HG03175 (cell line): Measurements from ENCODE around the gene NAA35.
"Not testable (repeated sequence)": the region's sequence is repeated elsewhere in the genome, so short reads cannot be mapped to it uniquely, and the experiment has no call there.

Experiments
- ATAC-seq: cut with Tn5 transposase; IDR thresholded peaks from one replicate; pipeline ENCODE4 v1.9.1; 2021; ENCODE audit warnings: mild to moderate bottlenecking, moderate library complexity; ENCODE audit not compliant: unreplicated experiment

Gene NAA35

DNA sequence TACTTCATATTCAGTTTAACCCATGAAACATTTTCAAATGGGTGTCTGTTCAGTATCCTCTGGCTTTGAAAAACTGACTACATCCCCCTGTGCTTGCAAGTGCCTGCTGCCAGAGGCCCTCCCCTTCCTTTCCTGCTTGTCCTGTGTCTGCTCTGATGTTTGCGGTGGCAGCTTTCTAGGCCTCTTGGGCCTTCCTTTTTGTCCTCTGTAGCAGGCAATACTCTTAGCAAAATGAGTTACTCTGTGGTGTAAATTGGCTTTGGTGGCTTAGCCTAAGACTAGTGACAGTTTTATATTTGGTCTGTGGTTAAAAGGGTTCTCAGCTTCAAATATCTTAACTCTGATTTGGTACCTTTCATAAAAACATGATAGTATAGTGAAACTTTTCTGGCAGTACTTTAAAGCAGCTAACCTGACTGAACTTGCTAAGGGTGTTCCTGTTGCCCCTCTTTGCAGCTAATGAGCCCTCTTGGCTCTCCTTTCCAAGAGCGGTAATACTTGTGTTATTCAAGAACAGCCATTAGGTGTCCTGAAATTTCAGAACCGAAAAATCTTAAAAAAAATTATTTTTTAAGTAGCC is 81.8 kb downstream of the NAA35 start:
- no peak for ATAC-seq

DNA sequence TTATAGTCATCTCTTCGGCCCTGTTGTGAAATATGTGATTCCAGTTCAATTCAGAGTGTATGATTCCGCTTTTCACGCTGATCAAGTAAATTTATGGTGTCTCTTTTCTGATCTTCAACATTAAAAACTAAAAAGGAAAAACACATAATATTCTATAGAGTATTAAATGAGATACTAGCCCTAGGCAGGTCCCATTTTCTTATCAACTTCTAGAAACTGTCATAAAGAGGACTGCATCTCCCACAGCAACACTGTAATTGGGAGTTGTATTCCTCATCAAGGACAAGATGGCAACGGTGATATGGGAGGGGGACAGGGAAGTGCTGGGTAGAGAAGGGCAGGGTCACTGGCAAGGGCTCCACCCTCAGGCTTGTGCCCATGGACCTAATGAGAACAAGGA is 86.8 kb downstream of the NAA35 start:
- ATAC-seq, result no peak

DNA sequence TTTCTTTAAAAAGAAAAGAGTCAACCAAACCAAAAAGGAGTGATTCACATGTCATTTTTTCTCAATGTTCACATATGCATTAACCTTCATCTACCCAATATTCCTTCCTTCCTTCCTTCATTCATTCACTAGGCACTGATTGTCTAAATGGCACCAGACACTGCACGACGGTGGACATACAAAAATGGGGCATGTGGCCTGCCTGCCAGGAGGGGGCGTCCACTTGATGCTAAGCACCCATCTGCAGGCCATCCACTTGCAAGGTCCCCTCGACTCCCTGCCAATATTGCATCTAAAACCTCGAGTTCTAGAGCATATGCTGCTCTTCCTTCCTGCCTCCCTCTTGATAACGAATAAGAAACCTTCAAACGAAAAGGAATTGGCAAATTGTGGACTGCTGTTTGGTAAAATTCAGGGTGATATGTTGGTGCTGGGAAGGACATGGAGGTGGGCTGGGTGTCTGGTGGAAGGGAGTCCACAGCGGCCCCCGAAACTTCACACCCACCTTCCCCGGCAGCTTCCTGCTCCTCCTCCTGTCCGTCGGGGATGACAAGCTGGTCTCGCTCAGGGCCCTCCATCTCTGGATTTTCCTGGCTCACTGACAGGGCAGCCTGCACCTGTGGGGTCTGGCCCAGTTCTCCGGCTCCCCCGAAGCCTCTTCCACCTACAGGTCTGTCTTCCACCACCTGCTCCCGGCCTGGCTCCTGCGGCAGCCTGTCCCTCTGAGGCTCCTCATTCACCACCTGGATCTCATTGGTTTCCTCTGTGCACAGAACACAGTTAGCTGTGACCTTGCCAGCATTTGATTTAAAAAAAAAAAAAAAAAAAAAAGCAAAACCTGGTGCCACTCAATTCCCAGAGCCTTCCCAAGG is 94.2 kb downstream of the NAA35 start:
- ATAC-seq, result no peak

DNA sequence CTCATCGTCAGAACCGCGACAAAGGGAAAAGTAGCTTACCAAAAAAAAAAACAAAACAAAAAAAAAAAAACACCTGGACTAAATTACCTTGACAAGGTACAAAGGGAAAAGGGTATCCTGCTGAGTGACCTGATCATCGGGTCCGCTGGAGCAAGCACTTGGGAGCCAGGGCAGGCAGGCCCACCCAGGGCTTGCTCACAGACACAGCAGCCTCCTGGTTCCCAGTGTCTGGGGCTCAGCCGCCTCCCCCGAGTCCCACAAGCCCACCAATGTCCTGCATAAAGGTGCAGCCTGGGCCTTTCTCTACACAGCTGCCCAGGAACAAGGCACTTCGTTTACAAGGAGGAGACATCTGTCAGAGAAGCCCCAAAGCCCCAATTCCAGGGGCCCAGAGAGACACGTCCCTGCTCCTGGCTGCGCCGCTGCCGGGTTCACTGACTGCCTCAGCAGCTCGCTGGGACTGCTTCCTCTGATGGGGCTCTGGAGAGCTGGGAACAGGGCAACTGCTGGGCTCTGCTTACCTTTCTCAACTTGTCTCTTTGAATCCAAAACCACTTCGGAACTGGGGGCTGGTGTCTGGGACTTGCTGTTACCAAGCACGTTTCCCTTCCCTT is 95.0 kb downstream of the NAA35 start:
- no peak for ATAC-seq

DNA sequence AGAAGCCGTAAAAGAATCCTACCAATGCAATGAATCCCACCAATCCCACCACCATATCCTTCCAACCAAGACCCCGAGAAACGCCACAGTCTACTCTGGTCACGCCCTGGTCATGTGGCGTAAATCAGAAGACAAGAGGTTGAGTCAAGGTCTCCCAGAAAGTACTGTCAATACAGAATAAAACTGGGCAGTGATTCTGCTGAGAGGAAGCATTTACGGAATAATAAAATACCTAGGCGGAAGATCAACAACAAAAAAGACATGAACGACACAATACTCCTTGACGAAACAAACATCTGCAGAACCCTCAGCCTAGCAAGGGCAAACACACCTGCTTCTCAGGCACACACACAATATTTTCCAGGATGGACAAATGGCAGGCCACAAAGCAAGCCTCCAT is 95.6 kb downstream of the NAA35 start:
- no peak for ATAC-seq

DNA sequence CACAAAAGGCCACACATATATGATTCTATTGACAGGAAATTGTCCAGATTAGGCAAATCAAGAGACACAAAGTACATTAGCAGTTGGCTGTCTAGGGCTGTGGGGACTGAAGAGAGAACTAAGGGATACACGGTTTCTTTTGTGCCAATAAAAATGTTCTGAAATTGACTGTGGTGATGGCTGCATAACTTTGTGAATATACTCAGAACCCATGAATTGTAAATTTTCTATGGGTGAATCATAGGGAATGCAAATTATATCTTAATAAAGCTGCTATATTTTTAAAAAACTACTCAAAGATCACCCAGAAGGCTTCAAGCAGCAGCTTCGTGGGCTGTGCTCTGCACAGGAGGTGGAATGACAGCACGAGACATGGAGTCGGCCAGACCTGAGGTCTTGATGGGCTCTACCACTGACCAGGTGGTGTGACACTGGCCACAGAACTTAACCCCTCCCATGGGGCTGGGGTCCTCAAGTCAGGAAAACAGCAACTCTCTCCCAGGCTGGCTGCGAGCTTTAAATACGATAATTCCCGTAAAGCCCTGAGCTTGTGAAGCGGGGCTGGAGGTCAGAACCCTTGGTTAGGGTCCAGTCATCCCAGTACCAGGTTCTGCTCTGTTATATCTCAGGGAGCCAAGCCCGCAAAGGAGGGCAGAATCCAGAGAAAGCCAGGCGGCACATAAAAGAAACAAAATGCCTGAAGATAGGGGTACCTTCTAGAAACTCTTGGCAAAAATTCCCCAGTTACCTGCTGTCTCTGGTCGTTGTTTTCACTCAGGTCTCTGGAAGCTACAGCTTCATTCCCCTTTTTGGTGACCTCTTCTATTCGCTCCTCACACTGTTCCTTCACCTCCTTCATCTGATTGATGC is 99.3 kb downstream of the NAA35 start:
- ATAC-seq, result no peak

DNA sequence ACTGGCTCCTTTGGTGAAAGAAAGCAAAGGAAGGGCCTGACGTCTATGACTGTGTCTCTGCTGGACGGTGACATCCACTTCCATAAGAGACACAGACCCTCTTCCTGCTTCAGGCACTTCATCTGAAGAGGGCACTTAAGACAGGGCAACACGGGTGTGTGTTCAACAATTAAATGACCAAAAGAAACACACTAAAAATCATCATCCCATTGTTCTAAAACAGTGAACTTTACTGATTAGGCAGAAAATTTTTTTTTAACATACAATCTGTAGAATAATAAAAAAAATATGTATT is 99.9 kb downstream of the NAA35 start:
- no peak for ATAC-seq

DNA sequence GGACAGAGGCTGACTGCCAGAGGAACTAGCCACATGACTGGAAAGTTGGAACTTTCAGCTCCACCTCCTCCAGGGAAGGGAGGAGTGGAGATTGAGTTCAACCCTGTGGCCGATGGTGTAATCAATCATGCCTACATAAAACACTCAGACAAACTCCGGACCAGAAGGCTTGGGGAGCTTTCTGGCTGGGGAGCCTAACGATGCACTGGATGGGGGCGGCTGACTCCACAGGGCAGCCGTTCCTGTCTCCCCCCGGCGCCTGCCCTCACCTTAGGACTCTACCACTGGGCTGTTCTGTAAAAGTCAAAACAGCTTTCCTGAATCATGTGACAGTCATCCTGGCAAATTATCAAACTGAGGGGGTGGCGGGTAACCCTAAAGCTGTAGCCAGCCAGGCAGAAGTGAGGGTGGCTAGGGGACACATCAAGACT is 100.4 kb downstream of the NAA35 start:
- no peak for ATAC-seq

DNA sequence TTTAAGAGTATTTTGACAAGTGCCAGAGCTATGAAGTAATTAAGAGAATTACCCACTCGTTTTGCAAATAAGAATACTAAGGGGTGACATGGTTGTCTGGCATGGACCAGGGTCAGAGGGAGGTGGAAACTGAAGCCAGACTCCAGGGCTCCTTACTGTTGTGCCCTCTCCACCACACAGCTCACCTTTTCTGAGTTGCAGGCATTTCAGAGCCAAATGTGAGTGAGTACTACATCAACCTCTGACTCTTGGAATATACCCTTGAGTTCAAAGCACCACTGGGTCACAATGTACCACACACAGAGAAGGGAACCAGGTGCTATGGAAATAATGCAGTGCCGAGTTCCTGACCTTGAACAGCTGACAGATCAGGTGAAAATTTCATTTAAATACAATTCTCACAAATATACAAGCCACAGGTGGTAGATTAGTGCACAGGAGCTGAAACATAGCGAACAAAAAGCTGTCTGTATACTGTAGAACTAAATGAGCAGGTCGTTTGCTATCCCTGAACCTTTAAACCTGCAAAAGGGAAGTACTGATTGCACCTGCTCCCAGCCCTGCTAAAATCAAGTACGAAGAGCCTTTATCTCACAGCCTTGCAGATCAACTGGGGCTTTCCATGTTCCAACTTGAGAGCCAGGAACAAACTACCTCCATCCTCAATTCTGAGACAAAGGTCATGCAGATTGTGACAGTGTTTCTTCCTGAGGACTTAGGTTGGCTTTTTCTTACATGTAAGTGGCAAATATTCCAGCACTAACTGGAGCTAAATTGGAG is 101.4 kb downstream of the NAA35 start:
- ATAC-seq, result no peak

DNA sequence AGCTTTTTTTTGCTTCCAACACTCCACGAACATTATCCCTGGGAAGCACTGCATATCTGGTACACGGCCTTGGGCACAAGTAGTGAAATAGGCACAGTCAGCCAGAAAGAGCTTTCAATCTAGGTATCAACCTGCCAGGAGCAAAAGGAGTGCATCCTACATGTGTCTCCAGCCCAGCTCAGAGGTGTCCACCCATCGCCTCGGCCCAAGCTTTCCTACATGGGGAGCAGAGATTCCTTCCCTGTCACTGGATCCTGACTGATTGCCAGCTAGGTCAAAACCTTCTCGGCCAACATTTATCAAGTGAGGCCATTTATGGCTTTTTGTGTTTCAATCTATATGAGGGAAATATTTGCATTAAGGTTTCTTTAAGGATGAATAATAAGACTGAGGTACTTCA is 102.6 kb downstream of the NAA35 start:
- ATAC-seq, result no peak

DNA sequence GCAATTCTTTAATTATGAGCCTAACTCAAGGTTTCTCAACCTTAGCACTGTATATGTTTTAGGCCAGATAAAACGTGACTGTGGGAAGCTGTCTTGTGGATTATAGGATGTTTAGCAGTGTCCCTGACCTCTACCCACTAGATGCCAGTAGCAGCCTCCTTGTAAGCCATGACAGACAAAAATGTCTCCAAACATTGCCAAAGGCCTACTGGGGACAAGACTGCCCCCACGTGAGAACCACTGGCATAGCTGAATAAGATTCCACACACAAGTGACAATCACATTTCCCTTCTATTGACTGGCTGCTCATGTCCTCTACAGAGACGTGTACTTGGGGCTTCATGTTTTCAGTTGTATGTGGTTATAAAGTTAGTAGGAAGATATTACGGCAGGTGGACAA is 103.1 kb downstream of the NAA35 start:
- no peak for ATAC-seq

DNA sequence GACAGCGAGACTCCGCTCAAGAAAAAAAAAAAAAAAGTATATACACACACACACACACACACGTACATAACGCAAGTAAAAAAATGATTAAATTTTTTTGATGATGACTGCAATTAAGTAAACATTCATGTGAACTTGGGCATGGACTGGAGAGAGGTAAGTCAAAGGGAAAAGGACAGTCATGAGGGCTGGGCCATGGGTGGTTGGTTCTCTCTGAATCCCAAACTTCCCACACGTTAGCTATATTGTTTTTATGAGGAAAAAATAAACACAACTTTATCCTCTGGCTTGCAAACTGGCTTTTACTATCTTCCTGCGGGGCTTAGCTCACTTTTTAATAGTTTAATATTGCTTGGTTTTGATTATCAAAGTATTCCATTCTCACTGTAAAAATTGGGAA is 104.7 kb downstream of the NAA35 start:
- ATAC-seq, result no peak

DNA sequence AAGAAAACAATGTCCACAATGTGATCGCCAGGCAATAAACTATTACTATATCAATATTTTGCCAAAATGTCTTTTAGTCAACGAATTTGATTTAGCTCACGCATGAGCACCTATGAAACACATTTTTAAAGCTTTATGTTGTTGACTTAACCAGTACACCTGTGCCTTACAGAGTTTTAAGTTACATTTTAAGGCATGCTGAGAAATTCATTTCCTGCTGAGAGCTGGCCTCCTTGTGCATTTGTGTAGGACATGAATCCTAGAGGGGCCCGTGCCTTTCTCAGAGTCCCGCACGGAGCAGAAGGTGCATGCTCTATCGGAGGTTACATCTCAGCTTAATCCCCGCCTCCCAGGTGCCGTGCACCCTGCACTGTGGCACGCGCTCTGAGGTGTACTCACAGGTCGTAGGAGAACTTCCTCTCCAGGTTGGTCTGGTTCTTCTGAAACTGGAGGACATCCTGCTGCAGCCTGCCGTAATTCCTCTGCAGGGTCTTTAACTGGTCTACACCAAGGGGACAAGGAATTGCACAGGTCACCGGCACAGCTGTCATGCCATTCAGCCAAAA is 105.2 kb downstream of the NAA35 start:
- no peak for ATAC-seq

DNA sequence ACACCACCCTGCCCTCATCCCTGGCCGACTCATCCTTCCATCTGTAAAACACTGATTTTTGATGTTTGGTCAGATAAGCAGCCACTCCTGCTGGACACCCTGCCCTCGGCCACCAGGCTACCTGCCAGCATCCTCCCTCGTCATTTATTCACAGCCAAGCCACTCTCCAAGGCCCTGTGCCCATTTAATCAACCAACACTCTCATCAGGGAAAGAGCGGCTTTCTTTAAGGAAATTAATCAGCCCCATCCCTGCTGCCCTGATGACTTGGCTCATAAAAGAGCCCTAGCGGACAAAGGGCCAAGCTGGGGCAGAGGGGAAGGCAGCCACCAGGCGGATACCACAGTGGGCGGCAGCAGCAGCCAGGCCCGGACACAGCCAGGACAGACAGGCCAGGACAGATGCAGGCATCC is 106.0 kb downstream of the NAA35 start:
- ATAC-seq, result no peak

DNA sequence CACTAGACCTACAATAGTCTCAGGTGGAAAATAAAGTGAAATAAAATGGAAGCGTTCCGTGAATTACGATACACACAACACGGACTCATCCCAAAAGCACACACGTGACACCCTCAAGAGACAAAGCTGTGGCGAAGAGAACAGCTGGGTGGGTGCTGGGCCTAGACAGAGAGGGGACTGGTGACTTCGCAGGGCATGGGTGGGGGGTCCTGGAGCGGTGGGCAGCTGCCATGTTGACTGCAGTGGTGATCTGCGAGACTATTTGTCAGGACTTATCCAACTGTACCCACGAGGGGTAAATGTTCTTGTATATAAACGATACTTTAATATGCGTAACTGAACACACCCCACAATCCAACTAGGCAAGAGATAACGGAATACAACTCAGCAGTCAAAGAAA is 106.4 kb downstream of the NAA35 start:
- no peak for ATAC-seq

DNA sequence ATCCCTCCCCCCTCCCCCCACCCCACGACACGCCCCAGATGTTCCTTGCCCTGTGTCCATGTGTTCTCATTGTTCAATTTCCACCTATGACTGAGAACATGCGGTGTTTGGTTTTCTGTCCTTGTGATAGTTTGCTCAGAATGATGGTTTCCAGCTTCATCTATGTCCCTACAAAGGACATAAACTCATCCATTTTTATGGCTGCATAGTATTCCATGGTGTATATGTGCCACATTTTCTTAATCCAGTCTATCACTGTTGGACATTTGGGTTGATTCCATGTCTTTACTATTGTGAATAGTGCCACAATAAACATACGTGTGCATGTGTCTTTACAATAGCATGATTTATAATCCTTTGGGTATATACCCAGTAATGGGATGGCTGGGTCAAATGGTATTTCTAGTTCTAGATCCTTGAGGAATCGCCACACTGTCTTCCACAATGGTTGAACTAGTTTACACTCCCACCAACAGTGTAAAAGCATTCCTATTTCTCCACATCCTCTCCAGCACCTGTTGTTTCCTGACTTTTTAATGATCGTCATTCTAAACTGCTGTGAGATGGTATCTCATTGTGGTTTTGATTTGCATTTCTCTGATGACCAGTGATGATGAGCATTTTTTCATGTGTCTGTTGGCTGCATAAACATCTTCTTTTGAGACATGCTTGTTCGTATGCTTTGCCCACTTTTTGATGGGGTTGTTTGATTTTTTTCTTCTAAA is 107.2 kb downstream of the NAA35 start:
- ATAC-seq, result not testable (repeated sequence)

DNA sequence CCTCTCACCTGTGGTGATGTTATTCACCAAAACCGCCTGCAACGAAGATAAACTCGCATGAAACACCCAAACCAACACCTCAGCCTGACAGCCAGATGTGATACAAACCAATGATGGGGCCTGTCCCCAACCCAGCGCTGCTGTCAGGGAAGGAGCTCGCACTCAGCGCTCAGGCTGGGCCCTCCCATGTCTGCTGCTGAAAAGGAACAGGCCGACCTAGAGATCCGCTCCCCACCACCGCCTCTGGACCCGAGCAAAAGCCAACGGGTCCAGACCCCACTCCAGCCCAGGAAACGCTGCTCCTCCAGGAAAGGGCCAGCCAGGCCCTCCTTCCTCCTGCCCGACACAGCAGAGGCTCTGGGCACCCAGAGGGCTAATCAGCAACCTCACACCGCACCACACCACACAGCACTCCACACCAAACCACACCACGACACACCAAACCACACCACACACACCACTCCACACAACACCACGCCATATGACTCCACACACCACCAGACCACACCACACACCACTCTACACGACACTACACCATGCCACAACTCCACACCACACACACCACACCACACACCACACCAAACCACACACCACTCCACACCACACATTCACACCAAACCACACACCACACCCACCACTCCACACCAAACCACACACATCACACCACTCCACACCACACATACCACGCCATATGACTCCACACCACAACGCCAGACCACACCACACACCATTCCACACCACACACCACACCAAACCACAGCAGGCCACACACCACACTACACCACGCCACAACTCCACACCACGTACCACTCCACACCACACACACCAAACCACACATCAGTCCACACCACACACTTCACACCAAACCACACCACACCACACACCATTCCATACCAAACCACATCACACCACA is 111.9 kb downstream of the NAA35 start:
- ATAC-seq, result no peak

DNA sequence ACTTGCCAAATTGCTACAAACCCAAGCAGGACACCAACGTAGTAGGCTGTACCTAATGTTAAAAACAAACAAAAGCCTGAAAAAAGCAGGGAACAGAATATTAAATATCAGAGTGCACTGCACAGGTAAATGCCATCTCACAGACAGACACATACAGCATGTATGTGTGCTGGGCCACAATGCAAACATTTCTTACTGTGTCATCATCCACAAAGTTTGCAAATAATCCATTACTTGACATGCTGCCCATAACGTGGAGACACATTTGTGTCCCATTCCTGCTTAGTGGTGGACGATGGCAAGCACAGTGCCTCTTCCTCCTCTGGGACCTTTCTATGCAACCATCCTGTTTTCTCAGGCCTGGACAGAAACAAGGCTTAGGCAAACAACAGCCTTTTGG is 113.7 kb downstream of the NAA35 start:
- ATAC-seq, result no peak

DNA sequence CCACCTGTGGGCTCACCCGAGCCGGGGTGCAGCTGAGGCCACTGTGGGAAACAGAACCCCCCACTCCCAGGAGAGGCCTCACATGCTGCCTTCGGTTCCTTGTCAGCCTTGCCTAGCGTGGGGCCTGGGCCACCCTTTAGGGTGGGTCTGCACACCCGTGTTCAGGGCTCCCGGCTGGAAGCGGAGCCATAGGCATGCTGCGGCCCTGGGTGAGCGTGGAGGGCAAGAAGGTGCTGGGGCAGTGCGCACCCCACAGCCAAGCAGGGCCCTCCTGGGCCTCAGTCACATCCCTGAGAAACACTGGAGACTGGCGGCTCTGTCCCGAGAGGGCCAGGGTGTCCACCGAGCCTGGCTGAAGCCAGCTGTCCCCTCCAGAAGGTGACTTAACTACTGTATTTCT is 116.5 kb downstream of the NAA35 start:
- no peak for ATAC-seq
